SU-DHL-6 (cell line): ENCODE data around the gene BEGAIN.

Source experiments
- H2AFZ ChIP-seq: fragments of 200-600 bp; sonication (generic); 2 replicates; pipeline ENCODE4 v1.6.1; 2014; ENCODE audit warnings: low read depth, mild to moderate bottlenecking, moderate library complexity, mixed read lengths, antibody characterized with exemption, low read length; ENCODE audit not compliant: severe bottlenecking
- H3F3A ChIP-seq: fragments of 200-600 bp; shearing (Covaris generic); 2 replicates; pipeline ENCODE4 v1.6.0; 2016; ENCODE audit warnings: antibody characterized with exemption, mild to moderate bottlenecking; ENCODE audit not compliant: insufficient read depth
- H3K27ac ChIP-seq: fragments of 200-600 bp; sonication (generic); 2 replicates; pipeline ENCODE4 v1.5.1; 2016; ENCODE audit warnings: low read depth, mild to moderate bottlenecking, low read length, moderate library complexity, mixed read lengths
- H3K27me3 ChIP-seq: fragments of 200-600 bp; sonication (generic), shearing (Covaris generic); 2 replicates; pipeline ENCODE4 v1.6.0; 2014; ENCODE audit warnings: mild to moderate bottlenecking, low read length
- H3K36me3 ChIP-seq: fragments of 200-600 bp; sonication (generic); 2 replicates; pipeline ENCODE4 v1.6.1; 2014; ENCODE audit warnings: mild to moderate bottlenecking, low read length, mixed read lengths
- H3K4me2 ChIP-seq: fragments of 300-600, 200-600 bp; shearing (Covaris generic), sonication (generic); 2 replicates; pipeline ENCODE4 v1.6.0; 2014; ENCODE audit warnings: low read length, low read depth, mild to moderate bottlenecking; ENCODE audit not compliant: poor library complexity, severe bottlenecking
- H3K4me3 ChIP-seq: fragments of 200-600 bp; sonication (generic); 2 replicates; pipeline ENCODE4 v1.5.1; 2014; ENCODE audit warnings: antibody characterized with exemption, low read length, mild to moderate bottlenecking, mixed read lengths; ENCODE audit not compliant: insufficient read depth, poor library complexity, severe bottlenecking
- H3K79me2 ChIP-seq: fragments of 200-600 bp; sonication (generic); 2 replicates; pipeline ENCODE4 v1.6.1; 2014; ENCODE audit warnings: mild to moderate bottlenecking, low read length, moderate library complexity; ENCODE audit not compliant: insufficient read depth
- H3K9ac ChIP-seq: fragments of 200-600 bp; sonication (generic); 2 replicates; pipeline ENCODE4 v1.7.0; 2014; ENCODE audit warnings: mild to moderate bottlenecking, low read length
- H3K9me2 ChIP-seq: fragments of 200-600 bp; sonication (generic); replicated peaks from 2 replicates; pipeline ENCODE4 v1.6.1; 2014; ENCODE audit warnings: low read length; ENCODE audit not compliant: insufficient read depth
- H3K9me3 ChIP-seq: fragments of 200-600 bp; sonication (generic); 2 replicates; pipeline ENCODE4 v1.6.1; 2014; ENCODE audit warnings: low read length, mixed read lengths; ENCODE audit not compliant: insufficient read depth
- H4K20me1 ChIP-seq: fragments of 200-600 bp; sonication (generic); 2 replicates; pipeline ENCODE4 v1.6.1; 2014; ENCODE audit warnings: low read depth, mild to moderate bottlenecking, antibody characterized with exemption, low read length, moderate library complexity, mixed read lengths
- CTCF ChIP-seq: fragments of 200-600 bp; sonication (generic); IDR thresholded peaks from one replicate; pipeline ENCODE4 v1.5.1; 2017; ENCODE audit warnings: antibody characterized with exemption, mild to moderate bottlenecking, low read length, moderate library complexity; ENCODE audit not compliant: insufficient read depth, poor library complexity, severe bottlenecking
- EZH2phosphoT487 ChIP-seq: fragments of 200-600 bp; sonication (generic), shearing (Covaris generic); conservative IDR thresholded peaks from 2 replicates; pipeline ENCODE4 v1.6.1; 2018; ENCODE audit warnings: mild to moderate bottlenecking, antibody characterized with exemption, low read length, moderate library complexity, mixed read lengths

BEGAIN gene

GRCh38 chr14:100571837-100572236, 15.4 kb downstream of the BEGAIN start:
- no peaks in the 10 kb centered on the region for H3K9me2 ChIP-seq
- H3K4me3 ChIP-seq = no peak overlapping the region
- no peaks in the 10 kb centered on the region for H3K9me3 ChIP-seq
- no peak overlapping the region for H2AFZ ChIP-seq
- H3K9ac ChIP-seq = no peak overlapping the region
- no peaks in the 10 kb centered on the region for H4K20me1 ChIP-seq
- H3K36me3 ChIP-seq = no peaks in the 10 kb centered on the region
- H3K4me2 ChIP-seq = no peak overlapping the region
- no peaks in the 10 kb centered on the region for H3F3A ChIP-seq
- no peak overlapping the region for H3K27ac ChIP-seq
- H3K27me3 ChIP-seq = no peaks in the 10 kb centered on the region
- no peaks in the 10 kb centered on the region for H3K79me2 ChIP-seq
- TF ChIP-seq EZH2phosphoT487 (no peak), CTCF (no peak)

- Histone ChIP-seq H4K20me1 (no peaks in the 10 kb centered on the region), H2AFZ (no peak overlapping the region), H3K4me3 (no peak overlapping the region), H3K9me2 (no peaks in the 10 kb centered on the region), H3K27ac (no peak overlapping the region), H3K36me3 (no peaks in the 10 kb centered on the region), H3K4me2 (no peak overlapping the region), H3F3A (no peaks in the 10 kb centered on the region), H3K9ac (no peak overlapping the region), H3K27me3 (no peaks in the 10 kb centered on the region), H3K79me2 (no peaks in the 10 kb centered on the region), H3K9me3 (no peaks in the 10 kb centered on the region)
- TF ChIP-seq EZH2phosphoT487 (no peak), CTCF (no peak)
These were observed 16.3 kb downstream of the BEGAIN start for GRCh38 chr14:100570726-100571454.

GRCh38 chr14:100569734-100570286, 17.4 kb downstream of the BEGAIN start:
- Histone ChIP-seq H2AFZ (no peak overlapping the region), H4K20me1 (no peaks in the 10 kb centered on the region), H3K9me3 (no peaks in the 10 kb centered on the region), H3K9ac (no peak overlapping the region), H3K4me2 (no peak overlapping the region), H3K27me3 (no peaks in the 10 kb centered on the region), H3K36me3 (no peaks in the 10 kb centered on the region), H3K4me3 (no peak overlapping the region), H3K9me2 (no peaks in the 10 kb centered on the region), H3K79me2 (no peaks in the 10 kb centered on the region), H3K27ac (no peak overlapping the region), H3F3A (no peaks in the 10 kb centered on the region)
- TF ChIP-seq CTCF = no peak
- no peak for TF ChIP-seq EZH2phosphoT487
